NCI-H1436 (cell line): ENCODE results near the gene MSANTD1.

ENCODE experiments used
- DNase-seq: peaks from one replicate; lab custom pipeline; 2025; lab: John Stamatoyannopoulos, UW

The MSANTD1 gene

DNA sequence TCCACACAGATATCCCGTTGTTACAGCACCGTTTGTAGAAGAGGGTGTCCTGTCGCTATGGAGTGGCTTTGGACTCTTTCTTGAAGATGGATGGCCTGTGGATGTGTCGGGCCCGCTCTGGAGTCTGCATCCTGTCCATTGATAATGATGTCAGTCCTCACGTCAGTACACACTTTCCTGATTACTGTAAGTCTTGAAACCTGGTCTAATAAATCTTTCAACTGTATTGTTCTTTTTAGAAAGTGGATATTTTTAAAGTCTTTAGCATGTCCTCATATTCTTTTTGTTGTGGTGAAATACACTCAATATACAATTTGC is 14.9 kb downstream of the MSANTD1 start:
- DNase-seq, result no peak

DNA sequence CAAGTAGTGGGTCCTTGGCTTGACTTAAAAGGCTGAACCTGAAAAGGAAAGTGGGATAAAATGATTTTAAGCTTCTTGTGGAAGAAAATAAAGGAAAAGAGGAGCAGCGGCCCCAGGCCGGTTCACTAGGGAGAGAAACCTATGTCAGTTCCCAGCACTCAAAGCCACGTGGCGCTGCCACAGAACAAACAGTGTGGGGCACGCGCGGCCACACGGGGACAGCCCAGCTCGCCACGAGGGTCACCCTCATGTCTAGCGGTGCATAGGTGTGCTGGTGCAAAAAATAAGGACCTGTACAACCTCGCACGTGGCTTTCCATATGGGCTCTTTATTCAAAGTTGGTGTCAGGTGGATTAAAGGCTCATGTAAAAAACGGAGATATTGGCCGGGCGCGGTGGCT is 17.1 kb downstream of the MSANTD1 start:
- no peak for DNase-seq

DNA sequence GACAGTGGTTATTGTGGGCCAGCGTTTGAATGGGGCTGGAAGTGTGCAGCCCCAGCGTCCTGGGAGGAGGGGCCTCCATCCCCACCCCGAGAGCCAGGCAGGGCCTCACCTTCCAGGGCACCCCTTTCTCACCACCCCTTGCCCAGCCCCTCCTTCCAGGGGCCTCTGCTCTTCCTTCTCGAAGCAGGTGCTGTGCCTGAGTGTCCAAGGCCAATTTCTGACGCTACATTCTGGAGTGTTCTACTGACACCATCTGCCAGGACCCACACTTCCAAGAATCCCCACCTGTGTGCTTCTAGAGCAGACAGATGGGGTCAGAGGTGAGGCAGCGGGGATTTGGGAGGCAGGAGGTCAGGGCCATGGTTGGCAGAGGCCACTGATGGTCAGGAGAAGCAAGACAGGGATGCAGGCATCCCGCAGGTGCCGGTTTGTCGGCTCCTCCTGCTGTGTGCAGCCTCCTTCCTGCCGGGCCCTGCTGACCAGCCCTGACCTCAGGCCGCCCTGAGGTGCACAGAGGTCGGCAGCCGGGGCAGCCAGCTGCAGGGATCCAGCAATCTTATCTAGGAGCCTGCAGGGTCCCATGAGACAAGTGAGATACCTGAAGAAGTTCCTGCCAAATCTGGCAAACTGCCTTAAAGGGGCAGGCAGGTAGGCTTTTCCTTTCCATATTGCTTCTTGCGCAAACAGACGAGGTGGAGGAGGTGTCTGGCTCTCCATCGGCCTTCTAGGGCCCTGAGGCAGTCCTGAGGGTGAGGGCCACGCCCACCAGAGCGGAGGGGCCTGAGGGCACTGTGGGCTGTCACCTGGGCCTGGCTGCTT is 18.8 kb downstream of the MSANTD1 start:
- DNase-seq, result no peak

DNA sequence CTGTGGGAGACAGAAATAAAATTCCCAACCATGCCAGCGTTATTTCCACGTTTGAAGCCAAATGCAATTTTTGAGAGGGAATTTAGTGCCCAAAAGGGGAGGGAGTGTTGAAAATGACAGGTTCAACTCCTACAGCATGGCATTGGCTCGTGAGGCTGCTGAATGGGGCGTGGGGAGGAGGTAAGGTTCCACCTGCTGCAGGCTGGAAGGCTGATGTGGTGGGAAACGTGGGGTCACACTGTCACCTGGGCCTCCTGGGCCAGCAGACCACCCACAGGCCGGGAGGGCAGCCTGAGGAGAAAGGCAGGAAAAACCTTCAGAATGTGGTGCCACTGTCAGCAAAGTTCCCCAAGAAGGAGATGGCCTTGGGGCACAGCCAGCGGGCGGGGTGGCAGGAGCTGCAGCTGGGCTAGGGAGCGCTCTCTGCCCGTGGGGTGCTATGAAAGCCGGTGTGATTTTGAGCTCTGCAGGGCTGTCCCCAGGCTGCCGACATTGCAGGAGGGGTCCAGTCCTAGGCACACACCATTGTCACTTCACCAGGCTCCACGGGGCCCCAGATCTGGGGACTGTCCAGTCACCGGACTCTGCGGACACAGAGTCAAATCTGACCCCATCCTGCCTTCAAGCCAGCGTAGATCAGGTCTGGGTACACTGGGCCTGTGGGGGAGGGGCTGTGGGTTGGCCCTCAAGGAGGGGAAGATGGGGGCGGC is 19.6 kb downstream of the MSANTD1 start:
- no peak for DNase-seq

DNA sequence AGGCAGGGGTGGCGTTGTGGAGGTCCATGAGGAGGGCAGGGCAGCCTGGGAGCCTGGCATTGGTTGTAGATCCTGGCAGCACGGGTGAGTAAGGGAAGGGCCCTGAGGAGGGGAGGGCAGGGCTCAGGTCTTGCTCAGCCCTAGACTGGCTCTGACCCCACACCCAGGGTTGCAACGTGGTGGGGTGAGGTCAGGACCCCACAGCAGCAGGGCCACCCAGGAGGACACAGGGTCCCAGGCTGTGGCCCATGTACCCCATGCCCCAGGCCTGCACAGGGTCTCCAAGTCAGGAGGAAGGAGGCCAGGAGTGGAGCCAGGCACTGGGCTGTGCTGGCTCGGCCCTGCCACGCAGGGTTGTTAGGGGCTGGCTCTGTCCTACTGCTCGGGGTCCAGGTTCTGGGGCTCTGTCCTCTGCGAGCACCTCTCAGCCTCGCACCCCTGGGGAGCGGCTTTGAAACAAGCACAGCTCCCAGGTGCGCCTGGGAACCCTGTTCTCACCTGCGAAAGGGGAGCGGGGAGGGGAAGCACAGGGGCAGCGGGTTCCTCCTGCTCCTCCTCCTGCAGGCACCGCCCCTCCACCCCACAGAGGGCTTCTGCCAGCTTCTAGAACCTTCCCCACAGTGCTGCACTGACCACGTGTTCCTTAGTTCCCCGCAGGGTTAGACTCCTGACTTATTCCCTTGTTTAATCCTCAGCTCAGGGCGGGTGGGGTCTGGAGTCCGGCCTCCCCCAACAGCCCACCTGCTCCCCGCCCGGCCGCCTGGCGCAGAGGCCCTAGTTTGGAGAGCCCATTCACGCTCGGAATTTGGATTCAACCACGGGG is 20.4 kb downstream of the MSANTD1 start:
- DNase-seq, result no peak

DNA sequence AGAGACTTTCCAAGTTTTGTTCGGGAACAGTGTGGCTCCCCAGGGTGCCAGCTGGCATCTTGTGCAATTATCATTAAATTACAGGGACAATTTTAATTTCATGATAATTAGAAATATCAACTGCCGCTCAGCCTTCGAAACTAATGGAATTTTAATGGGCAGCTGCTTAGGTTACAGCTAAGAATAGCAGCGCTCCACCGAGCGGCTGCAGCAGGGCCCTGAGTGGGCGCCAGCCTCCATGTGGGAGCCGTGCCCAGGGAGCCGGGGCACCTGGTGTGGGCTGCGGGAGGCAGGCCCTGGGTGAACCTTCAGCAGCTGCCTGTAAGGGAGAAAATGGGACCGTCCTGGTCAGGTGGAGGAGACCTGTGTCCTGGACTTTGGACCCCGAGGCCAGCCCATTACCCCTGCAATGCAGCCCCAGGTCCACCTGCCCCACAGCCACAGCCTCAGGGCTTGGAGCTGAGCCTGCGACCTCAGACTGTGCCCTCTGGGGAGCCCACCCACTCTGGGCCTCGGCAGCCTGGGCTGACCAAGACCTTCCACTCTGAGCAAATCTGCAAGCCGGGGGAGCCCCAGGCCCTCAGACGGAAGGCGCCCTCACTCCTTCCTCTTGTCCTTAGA is 21.1 kb downstream of the MSANTD1 start:
- DNase-seq, result no peak

DNA sequence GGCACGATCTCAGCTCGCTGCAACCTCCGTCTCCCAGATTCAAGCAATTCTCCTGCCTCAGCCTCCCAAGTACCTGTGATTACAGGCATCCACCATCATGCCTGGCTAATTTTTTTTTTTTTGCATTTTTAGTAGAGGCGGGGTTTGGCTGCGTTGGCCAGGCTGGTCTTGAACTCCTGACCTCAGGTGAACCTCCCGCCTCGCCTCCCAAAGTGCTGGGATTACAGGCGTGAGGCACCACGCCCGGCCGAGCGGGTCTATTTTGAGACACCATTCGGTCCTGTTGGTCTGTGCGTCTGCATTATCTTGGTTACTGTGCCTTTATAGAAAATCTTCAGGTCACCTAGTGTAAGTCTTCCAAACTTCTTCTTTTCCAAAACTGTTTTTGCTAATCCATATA is 22.2 kb downstream of the MSANTD1 start:
- DNase-seq, result no peak

DNA sequence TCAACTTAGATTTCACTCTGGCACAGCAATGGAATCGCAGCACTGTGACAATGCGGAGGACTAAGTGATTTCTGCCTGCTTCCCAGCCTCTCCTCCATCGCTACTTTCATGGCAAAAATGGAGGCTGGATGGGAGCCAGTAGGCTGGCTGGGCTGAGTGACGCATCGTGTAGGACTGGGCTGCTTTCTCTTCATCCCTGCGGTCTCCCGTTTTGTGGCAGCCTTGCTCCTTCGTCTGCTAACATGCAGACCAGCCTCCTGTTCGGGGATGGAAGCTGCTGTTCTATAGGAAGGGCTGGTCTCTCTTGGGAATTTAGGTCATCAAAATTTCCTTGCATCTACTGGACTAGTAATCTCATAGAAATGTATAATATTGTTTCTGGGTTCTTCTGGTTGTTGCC is 28.0 kb downstream of the MSANTD1 start:
- DNase-seq, result no peak

DNA sequence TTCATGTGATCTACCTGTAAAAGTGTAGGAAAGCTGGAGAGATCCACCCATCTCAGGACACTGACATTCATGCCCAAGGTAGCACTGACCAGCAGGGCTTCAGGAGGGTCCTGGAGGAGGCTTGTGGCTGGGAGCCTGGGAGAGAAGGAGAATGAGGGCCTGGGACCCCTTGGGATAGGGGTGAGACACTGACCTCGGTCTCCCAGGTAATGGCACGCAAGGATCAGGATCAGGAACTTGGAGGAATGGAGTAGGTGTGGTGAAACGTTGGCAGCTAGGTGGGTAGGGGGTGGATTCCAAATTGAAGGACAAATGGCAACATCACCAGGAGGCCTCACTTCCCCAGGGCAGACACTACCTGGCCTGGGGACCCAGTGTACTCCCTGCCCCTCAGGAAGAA is 31.5 kb downstream of the MSANTD1 start:
- DNase-seq, result no peak

DNA sequence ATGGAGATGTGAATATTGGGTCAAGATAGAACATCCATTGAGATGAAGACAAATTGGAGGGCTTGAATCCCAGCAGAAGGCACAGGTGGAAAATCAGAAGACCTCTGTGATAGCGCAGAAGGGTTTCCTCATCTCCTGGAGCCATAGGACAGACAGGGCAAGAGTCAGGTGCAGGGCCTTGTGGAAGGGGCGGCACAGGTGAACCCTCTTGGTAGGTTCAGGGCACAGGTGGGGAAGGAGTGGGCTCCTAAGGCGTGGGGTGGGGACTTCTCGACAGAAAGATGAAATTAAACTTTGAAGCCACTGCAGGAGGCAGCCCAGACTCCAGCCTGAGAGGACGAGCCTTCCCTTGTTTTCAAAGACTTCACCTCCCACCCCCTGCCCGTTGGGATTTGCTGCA is 34.5 kb downstream of the MSANTD1 start:
- no peak for DNase-seq

DNA sequence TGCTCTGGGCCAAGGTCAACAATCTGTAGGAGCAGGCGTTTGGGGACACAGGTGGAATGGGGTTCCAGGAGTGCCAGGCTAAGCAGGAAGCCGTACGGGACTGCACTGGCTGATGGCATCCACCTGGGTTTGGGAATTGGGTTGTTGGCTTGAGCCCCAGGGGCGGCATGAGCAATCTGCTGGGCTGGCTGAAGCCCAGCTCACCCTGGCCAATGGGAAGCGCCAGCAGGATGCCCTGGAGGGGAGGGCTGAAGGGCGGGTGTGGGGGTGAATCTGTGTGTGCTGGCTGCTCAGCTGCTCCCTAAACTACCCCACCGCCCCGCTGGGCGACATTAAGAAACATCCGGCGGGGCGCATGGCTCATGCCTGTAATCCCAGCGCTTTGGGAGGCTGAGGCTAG is 35.0 kb downstream of the MSANTD1 start:
- DNase-seq, result no peak

DNA sequence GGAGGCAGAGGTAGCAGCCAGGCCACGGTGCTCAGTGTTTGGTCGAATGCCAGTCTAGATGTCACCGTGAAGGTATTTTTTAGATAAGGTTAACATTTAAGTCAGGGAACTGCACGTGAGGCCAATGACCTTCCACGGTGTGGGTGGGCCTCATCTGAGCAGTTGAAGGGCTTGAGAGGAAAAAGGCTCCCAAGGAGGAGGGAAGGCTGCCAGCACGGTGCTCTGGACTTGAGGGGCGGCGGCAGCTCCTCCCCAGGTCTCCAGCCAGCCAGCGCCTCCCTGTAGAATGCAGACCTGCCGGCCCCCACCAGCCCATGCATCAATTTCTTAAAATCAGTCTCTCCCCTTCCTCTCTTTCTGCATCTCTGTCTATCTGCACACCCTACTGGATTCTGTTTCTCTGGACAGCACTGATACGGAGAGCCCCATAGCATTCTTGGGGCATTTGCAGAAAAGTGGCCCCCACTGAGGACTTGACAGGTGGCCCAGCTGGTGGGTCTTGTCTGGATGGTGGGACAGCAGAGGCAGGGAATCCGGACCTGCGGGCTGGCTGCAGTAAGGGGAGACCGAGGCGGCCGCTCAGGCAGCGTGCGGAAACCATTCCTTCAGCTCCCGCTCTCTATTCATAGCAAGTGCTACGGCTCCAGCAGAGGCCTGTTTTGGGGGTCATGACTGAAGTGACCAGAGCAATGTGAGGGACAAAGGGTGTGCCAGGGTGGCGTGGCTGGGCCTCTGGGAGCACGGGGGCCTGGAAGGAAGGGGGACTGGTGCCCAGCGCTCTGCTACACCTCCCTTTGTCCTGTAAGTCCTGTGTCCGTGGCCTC is 36.0 kb downstream of the MSANTD1 start:
- DNase-seq, result no peak

DNA sequence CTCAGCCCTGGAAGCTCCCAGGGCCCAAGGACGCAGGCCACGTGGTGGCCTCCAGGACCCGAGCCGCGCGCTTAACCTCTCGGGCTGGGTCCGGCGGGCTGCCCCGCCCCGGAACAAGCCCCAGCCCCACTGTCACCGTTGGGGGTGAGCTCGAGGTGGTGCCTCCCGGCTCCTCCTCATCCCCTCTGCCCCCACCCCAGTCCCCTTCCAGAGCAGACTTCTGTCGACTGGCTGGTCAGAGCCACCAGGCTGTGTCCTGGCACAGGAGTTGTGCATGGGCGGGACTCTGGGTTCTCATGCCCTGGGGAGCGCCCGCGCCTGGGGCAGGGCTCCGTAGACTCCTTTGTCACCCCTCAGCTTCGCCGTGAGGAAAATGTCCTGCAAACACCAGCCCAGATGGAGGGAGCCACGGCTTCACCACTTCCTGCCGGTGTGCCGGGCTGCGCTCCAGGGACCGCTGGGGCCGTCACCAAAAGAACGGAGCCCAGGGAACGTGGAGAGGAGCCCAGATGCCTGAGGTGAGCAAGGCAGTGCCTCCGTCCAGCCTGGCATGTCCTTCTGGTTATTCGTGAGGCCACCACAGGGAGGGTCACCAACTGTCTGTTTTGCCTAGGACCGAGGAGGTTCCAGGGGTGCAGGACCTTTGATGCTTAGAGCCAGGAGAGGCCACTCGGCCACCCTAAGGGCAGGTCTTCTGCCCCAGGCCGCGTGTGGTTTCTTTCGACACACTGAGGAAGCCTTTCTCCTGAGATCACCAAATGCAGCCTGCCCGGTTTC is 36.8 kb downstream of the MSANTD1 start:
- DNase-seq, result no peak

DNA sequence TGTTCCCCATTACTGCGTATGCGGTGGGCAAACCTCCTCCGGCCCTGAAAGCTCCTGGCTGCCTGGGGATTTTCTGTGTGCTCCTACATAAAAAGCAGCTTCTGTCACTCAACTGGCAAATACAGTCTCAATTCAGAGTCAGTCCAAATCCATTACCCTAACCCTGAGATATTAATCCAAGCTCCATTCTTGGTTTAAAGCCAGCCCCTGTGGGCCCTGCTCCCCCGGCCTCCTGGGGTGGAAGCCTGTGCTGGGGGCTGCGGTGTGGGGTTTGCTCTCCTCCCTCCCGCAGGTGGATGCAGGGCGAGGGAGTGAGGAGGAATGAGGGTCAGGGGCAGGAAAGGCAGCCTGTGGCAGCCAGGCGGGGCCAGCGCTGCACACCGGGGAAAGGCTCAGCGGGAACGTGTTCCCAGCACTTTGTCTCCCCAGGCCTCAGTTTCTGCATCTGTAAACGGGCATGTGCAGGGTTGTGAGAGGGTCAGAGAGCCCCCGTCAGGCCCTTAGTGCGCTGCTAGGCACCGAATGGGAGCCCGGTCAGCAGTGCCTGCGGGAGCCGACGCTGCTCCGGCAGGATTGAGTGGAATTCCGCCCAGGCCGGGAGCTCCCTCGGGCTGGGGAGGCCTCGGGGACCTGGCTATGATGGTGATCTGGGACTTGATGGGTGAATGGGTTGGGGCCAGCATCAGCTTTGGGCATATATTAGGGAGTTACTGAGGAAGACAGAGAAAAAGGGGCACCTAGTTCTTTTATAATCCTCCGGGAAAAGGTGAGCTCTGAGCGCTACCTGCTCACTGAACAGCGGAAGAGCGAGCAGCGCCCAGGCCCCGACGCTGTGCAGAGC is 37.6 kb downstream of the MSANTD1 start:
- DNase-seq, result no peak

DNA sequence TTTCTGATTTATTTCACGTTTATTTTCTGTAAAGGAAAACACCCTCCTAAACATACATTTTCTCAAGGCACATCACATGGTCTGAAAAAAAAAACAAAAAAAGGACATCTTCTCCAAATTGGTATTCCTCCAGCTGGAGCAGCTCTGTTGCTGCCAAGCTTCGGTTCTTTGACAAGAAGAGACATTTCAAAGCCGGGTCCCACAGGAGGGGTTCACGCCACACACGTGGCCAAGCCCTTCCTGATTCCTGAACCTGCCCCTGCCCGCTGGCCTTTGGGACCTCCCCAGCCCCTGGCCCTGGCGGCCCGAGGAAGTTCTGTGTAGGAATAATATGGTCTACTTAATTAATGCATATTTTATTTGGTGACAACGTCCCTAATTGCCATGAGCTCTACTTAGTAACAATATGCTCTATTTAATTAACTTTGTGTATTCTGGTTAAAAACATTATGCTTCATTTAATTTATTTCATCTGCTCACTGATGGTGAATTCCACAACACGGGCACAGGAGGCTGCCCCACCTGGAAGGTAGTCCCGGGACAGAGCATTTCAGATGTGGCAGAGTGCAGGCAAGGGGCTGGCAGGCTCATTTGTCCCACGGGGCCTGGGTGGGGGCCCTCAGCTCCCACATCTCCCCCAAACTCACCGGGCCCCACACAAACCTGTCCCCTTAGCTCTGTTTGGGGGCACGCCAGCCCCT is 38.5 kb downstream of the MSANTD1 start:
- DNase-seq, result no peak

DNA sequence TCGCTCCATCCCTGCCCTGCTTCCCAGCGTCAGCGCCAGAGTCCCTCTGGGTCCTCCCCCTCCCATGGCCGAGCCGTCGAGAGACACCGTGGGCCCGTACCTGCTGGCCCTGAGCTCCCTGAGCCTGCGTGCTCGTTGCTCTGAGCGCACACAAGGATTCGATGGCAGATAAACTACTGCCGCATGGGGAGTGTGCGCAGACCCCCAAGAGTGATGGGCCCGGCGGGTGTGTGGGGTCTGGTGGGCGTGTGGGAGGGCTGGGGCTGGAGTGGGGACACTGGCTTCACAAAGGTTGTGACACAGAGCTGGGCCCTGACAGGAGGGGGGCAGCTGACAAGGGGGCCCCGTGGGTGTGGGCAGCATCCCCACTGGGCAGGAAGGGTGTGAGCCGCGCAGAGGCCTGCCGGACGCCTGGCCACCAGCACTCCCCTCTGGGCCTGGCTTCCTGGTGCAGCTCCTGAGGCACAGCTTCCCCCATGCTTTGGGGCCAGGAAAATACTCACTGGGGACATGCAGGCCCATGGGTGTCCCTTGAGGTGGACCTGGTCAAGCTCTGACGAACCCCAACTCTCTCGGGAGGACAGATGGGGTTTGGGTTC is 39.1 kb downstream of the MSANTD1 start:
- no peak for DNase-seq

DNA sequence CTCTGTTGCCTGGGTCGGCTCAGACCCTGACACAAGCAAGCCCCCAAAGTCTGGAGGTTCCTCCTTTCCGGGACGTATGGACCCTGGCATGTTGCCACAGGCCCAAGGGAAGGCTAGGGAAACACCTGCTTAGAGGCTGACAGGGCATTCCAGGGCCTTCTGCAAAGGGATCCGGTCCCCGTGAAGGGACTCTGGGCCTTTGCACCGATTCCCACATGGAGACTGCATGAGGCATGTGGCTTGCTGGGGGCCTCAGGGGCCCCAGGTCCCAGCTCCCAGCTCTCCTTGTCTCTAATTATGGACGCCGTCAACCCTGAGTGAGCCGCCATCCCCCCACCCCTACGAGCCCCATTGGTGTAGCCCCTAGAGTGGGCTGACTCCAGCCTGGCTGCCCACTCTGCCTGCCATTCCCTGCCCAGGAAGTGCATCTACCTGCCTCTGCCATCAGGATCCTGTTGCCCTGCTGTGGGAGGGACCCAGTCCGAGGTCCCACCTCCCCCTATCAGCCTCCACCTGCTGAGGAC is 39.7 kb downstream of the MSANTD1 start:
- no peak for DNase-seq

DNA sequence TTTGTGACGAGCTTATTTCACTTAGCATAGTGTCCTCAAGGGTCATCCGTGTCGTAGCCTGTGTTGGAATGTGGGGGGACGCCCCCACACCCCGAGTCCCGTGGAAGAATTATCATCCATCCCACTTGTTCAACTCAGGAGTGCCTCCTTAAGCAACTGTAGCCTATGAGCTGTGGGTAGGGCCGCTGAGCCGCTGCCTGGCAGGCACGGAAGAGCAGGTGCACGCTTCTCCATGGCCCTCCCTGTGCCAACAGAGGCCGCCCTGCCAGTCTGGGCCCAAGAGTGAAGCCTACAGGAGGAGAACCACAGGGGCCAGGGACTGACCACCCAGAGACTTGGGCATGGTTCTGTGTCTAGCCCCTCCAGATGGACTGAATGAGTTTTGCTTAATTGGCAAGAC is 41.5 kb downstream of the MSANTD1 start:
- DNase-seq, result no peak

DNA sequence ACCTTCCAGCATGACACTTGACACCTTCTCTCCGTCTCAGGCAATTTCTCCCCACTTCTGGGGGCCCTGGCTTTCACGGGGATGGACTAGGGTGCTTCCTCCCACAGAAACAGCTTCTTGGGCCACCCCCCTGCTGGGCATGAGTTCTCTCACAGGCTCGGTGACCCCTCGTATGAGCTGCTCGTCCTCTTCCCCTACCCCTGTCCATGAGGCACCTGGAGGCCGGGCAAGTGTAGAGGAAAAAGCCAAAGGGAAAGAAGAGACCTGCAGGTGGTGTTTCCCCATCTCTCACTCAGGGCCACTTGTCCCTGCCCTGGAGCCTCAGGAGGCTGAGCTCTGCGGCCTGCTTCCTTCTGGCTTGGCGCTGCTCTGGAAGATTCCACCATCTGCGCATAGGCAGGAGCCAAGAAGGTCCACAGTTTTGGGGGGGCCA is 41.9 kb downstream of the MSANTD1 start:
- DNase-seq, result no peak
